HG02884 (cell line): ENCODE measurements around the gene TNS3.

Experiments
- ATAC-seq: cut with Tn5 transposase; IDR thresholded peaks from one replicate; pipeline ENCODE4 v1.9.1; 2021; ENCODE audit warnings: mild to moderate bottlenecking, moderate library complexity; ENCODE audit not compliant: unreplicated experiment

Gene TNS3

DNA sequence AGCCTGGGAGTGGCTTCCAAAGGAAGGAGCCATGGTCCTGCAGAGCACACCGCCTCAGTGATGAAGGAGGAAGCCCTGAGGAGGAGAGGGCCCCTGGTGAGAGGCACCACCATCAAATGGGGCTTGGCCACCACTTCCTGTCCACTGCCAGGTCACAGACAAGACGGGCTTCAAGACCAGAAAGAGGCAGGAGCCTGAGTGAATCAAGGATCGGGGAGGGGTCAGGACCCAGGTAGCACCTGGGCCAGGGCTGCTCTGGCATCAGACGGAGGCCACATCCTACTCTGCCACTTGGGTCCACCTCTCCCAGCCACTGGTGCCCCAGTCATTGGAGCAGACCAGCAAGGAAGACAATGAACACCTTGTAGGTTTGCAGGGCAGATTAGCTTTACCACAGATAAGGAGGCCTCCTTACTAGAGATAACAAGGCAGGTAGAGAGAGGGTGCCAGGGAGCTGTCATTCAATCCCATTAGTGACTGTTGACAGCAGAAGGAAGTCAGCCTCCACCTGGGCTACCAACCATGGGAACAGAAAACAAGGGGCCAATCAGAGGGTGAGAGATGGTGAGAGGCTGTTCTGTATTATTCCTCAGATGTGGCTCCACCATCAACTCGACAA, 143.4 kb downstream of the TNS3 start:
- no peak for ATAC-seq

DNA sequence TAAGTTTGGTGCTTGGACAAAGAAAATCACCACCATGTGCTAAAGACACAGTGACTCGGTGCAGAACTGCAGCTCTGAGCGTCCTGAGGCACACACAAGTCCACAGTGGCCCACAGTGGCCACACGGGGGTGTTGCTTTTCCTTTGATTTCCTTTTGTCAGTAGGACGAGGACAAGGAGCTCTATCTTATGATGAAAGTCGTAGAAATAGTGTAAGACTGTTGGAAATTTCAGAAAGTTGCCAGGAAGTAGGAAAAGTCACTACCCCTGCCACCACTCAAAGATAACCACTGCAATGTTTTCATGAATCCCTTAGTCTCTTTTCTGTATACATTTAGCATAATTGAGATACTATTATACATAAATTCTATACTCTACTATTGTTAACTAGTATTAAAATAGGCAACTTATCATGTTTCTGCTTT, 146.0 kb downstream of the TNS3 start:
- ATAC-seq = no peak

DNA sequence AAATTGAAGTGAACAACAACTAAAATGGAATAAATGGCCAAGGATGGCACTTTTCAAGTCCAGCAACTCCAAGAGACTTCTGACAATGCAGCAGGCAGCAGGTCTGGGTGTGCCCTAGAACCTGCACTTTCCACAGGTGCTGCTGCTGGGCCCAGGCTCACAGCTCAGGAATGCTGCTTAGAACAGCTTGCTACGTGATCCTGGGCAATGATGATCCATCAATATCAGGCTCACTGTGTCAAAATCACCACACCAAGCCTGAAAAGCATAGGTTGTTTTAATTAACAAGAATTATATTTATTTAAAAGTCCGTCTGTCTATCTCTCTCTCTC, 148.4 kb downstream of the TNS3 start:
- ATAC-seq = no peak

DNA sequence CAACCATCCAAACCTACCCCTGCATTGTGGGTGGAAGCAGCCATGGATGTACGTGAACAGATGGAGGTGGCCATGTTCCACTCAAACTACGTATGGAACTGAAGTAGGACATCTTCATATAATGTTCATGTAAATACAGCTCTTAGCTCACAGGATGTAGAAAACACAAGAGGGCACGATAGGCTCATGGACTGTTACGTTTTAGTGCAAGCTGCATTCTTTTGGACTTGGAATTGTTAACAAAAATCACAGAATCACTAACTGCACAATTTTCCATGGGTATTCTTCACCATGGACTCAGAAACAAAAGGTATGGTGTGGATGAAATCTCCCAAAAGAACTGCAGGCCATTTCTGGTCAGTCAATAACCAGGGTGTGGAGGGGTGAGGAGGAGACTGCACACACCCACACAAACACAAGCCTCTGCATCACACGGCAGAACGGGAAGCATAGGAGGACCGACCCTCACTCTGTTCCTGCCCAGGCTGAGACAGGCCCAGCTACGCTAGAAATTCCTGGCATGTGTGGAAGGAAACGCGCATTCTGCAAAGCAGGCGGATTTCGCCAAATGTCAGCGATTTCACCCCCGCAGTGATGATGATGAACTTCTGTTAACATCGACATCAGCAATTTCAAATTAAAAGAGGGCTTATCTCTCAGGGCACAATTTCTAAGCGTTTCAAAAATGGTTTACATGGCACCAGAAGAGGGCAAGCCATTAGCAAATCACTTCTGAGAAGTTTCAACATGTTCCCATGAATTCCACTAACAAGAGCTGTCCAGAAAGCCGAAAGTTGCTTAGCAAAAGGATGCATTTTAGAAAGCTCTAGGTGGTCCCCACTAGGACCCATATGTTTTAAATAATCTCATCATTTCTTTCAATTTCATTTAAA, 149.0 kb downstream of the TNS3 start:
- ATAC-seq = no peak

DNA sequence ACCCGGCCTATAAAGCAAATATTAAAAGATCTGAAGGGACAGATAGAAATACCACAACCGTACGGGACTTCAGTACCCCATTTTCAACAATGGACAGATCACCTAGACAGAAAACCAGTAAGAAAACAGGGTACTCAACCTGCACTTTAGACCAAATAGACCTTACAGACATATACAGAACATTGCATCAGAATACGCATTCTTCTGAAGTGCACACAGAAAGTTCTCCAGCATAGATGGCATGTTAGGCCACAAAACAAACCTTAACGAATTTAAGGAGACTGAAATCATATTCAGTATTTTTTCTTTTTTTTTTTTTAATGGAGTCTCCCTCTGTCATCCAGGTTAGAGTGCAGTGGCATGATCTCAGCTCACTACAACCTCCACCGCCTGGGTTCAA, 151.5 kb downstream of the TNS3 start:
- ATAC-seq = no peak

DNA sequence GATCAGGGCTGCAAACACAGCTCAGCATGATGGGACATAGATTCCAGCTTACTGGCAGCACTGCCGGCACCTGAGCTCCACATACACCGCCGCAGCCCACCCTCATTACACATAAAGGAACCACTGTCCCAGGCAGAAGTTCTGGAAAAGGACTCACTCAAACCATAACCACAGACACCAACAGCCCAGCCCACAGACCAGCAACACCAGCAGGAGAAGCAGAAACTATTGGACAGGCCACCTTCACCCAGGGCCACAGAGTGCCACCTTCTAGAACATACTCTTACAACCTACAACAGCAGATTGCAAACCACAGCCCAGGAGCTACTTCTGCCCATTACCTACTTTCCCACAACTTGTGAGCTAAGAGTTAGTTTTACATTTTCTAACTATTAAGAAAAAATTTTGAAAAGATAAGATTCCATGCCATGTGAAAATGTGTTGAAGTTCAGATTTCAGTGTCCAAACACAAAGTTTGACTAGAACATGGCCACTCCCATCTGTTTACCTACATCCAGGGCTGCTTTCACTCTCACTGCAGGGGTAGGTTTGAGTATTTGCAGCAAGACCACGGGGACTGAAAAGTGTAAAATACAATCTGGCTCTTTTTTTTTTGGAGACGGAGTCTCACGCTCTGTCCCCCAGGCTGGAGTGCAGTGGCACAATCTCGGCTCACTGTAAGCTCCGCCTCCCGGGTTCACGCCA, 153.0 kb downstream of the TNS3 start:
- ATAC-seq = no peak

DNA sequence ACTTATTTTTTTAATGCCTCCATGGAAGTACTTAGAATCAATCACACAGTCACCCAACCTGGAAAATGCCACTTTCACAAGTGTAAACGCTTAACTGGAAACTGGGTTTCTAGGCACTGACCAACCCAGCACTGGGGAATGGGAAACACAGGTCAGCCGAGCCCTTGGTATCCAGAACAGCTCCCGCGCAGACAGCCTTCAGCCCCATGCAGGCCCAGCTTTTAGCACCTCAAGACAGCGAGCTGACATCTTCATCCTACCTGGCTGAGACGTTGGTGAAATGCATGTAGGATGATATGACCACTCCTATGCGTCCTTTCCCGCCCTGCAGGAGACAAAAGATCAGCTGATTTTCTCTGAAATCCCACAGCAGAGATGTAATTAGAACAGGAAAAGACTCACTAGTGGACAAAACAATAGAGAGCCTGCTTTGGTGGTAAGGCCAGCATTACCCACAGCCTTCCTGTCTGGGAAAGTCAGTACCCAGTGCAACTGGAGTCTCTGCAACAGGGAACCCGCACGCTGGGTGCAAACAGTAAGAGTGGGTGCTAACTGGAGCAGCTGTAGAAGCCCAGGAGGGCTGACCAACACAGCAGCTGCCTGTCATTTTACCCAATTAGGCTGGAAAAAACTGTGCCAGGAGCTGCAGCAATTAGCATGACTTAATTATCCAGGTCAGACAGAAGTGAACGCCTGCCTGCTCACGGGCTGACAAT, 153.7 kb downstream of the TNS3 start:
- no peak for ATAC-seq

DNA sequence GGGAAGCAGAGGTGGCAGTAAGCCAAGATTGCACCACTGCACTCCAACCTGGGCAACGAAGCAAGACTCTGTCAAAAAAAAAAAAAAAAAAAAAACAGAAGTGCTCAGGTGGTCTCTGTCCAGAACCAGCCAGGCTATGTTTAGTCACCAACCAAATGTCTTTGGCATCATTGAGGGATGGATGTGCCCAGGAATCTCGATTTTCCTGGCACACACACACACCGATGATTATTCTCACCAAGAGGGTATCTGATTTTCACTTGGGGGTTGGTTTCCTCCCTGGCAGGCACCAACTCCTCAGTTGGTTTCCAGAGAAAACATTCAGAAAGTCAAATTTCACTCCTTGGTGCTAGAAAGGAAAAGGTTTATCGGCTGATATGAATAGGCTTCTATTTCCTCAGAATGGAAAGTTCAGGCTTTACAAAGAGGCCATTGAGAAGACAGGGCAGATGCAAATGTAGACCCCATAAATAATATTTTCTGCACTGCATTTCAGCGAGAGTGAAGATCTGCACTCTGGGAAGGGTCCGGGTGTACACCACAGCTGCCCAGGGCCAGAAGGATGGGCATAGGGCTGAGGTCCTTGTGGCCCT, 154.8 kb downstream of the TNS3 start:
- ATAC-seq = no peak

DNA sequence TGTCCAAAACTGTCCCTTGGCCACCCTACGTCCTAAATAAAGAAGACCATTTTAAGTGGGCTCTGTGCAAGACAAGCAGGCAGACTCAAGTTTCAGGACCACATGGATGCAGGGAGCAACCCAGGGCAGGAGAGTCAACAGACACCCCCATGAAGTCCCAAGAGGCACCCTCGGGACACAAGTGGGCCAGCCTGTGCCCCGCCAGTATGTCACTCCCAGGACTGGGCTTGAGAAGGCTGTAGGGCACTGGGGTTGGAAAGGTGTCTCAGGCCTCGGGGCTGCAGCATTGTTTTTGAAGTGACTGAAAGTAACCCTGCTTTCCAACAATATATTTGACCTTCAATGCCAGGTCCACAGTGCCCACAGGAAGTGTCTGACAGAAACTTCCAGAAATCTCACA, 157.4 kb downstream of the TNS3 start:
- ATAC-seq = no peak

DNA sequence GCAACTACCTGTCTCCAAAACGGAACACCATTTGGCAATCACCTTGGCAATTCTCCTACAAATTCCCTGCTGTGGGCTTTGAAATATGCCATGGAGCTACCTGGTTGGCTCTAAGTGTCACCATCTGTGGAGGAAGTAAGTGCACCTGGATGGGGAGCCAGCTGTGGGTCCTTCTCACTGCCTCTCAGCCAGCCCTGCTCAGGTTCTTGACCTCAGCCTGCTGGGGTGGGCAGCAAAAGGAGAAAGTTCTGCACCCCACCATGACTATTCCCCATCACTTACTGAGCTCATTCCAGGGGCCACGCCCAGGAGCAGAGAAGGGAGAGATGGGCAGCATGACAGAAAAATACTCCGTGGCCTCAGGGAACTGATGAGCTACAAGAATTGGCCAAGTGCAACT, 158.7 kb downstream of the TNS3 start:
- no peak for ATAC-seq

DNA sequence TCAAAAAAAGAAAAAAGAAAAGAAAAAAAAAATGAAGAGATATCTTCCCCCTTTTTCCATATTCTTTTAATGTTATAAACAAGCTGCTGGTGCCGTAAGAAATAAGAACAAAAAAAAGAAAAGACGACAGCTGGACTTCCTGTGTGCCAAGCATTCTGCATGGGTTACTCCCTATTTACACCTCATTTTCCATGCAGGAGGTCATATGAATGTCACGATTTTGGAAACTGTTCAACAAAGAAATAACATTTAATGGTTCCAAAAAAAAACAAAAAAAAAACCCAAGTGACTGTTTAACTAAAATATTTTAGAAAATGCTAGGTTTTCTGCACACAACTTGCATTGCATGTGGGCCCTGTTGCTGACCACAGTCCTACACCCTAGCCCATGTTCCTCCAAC, 159.3 kb downstream of the TNS3 start:
- no peak for ATAC-seq

DNA sequence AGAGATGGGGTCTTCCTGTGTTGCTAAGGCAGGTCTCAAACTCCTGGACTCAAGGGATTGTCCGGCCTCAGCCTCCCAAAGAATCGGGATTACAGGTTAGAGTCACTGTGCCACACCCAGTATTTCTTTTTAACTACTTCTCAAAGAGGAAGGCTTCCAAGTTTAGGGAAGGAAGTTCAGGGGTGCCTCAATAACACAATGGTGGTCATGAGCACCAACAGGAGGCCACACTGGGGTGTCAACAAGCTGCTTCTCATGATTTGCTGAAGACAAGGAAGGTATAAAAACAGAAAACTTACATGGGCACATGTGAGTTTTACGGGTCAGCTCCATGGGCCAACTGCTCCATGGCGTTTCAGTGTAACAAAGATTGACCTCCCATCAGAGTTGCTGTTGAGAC, 160.5 kb downstream of the TNS3 start:
- ATAC-seq = no peak

DNA sequence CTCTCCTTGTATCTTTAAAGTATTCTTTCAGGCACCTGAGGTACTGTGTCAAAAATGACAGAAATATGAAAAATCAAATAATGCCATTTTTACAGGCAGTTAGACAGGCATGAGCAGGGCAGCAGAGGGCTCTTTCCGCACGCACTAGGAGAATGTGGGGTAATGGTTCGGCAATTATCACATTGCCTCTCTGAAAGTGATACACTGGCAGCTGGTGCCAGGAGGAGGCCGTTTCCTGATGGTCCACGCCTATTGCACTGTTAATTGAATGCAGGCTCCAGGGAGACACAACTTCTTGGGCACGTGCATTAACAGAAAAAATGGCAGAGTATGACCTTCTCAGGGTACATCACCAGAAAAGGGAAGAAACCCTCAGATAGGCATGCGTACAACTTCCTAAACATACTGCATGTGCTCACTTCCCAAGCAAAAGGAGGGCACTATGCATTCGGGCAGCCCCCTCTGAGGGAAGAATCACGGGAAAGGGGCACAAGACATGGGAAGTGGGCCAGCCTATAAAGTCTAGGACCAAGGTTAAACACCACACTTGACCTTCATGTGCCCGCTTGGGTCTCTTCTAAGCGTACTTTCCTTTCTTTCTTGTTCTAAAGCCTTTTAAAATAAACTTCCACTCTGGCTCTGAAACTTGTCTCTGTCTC, 161.7 kb downstream of the TNS3 start:
- ATAC-seq = no peak

DNA sequence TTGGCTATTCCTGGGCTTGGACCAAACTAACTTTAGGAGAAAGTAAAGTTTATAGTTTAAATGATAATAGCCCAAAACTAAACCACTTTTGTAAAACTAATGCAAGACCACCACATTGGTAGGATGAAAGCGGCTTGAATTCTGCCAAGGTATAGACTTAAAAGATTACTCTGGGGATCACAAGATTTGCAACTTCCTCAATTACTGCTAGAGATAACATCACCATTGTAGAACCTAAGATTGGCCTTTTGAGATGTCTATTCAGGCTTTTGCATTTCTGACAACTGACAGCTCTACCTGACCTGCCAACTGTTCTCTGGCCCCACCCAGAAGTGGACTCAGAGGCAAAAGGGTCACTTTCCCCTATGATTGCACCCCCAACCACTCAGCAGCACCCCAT, 162.4 kb downstream of the TNS3 start:
- no peak for ATAC-seq

DNA sequence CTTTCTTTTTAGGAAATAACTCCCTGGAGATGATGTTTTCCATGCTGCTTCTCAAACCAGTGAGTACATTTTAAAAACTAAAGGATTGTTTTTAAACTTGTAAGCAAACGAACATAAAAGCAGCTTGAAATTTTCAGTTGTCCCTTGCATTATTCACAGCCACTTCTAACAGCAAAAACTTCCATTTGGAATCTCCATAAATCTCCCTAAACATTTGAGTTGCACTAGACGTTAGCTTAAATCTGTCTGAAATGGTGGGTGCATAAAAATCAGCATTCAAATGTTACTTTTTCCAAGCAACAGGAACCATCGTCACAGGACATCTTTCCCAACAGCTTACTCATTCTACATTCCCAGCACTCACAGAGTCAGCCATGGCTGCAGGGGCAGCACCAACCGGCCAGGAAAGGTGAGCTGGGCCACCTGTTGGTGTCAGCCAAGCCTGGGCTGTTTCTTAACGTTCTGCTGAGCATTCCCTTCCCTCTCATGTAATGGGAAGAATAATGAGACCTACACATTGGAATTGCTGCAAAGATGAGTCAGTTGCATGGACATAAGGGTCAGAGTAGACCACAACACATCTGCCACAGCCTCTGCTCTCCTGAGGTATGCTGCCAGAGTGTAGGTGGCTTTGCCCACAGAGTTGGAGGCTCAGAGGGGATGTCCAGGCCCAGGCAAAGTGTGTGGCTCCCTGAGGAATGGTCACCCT, 163.2 kb downstream of the TNS3 start:
- no peak for ATAC-seq

DNA sequence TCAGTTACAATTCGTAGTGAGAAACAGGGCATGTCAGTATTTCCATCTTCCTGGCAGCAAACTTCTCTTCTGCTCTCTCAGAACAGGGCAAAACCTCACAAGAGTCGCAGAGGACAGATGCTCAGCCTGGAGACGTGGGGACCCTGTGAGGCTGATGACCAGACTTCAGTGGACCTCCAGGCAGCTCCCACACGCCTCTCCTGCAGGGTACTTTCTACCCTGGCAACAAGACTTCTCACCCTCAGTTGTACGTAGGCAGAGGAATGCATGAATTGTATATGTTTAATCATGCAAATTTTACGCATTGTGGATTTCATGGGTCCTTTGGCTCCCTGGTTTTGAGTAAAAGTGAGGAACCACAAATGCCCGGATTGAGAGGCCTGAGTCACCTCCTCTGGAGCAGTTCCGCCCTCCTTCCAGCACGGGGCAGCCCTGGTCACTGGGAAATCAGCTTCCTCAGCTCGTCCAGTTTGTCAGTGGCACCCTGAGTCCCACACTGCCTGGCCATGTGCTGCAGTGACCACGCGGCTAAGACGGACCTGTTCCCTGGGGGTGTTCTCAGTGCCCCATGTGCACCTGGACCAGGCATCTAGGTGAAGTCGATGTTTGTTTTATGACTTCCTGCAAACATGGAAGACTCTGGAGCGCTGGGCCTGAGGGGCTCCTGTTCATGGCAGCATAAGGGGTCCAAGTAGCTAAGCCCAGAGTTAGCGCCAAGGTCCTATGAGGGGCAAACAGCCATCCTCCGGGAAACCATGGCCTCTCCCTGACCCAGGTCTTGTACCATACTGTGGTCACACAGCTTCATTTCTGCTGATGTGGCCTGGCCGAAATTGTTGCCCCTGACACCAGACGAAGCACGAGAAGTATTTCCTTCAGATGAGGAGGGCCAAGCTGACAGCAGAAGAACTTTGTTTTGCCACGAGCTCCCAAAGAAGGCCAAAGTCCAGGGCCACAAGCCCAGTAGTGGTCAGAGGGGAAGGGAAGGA, 165.1 kb downstream of the TNS3 start:
- ATAC-seq = no peak

DNA sequence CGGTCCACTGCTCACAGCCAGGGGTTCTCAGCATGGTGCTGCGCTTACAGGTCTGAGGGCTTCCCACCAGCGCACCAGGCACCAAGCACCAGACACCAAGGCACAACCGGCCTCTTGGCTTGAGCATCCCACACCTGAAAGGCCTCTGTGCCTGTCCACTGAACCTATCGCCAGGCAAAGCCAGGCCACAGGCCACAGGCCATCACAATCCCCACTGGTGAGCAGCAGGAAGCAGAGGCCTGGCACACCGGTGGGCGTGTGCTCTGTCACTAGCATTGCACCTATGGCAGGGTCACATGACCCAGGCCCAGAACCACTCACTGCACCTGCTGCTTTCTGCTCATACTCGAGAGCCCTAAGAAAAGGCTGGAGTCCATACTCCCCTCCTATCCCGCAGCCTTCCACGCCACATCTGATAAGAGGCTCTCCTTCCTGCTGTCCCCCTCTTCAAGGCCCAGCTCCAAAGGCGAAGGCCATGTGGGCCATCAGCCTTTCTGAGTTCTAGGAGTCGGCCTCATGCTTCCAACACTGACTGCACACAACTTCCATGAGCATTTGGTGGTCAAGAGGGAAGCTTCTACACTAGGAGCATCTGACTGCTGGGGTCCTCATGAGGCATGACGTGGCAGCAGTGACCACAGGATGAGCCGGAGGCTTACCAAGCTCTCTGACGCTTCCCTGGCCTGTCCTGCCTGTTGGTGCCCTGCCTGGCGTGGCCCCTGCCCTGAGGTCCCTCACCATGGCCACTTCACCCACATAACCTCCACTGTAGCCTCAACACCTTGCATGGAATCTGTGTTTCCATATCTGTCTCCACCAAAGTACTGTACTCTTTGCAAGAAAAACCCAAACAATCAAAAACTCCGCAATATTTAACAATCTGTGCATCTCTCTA, 166.3 kb downstream of the TNS3 start:
- ATAC-seq = no peak
